GM19193 (cell line): ENCODE measurements around the gene SEC24D.

Experiments used
- POLR2A ChIP-seq: IDR thresholded peaks from 4 replicates; pipeline ENCODE4 v1.6.1; 2011; ENCODE audit not compliant: insufficient read depth, insufficient read length; ENCODE audit errors: extremely low read depth

Gene SEC24D

DNA sequence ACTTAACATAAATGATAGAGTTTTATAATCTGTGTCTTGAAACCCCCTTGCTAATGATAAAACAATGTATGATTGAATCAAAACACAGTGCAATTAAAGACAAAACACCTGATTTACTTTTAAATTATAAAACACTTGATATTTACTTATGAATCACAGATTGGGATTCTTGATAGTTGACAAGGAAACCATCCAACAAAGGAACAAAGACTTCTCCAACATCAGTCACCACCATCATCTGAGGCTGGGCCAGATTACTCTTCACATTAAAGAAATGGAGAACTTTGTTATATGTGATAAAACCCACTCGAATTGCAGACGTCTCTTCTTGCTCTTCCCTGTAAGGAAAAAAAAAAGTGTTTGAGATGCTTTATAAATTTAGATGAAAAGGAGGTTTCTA lies 83.4 kb downstream of the SEC24D start:
- no peak for TF ChIP-seq POLR2A

DNA sequence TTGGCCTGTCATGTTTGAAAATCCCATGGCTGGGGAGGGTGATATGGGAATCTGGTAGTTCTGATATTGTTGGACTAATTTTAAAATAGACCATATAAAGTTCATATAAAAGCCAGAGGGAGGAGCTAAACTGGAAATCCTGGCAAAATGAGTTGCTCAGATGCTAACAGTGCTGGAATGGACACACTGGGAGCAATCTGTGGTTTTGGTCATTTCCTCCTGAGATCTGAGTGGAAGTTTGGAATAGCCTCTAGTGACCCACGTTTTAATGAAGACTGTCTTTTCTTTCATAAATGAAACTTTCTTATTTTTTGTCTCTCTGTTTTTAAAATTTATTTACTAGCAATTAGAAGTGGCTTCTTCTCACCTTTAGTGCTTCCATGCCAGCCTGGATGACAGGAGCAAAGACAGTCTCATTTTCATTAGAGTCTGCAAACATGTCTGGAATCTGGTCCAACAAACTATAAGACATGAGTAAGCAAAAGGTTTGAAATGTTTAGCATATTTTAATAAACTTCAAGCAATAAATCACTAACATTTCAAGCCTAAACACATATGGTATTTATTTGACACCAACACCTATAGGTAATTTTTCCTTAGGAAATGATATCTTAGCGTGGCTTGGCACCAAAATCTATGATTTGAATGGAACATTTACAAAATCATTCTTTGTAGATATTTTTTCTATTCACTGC lies 84.2 kb downstream of the SEC24D start:
- TF ChIP-seq POLR2A = no peak

DNA sequence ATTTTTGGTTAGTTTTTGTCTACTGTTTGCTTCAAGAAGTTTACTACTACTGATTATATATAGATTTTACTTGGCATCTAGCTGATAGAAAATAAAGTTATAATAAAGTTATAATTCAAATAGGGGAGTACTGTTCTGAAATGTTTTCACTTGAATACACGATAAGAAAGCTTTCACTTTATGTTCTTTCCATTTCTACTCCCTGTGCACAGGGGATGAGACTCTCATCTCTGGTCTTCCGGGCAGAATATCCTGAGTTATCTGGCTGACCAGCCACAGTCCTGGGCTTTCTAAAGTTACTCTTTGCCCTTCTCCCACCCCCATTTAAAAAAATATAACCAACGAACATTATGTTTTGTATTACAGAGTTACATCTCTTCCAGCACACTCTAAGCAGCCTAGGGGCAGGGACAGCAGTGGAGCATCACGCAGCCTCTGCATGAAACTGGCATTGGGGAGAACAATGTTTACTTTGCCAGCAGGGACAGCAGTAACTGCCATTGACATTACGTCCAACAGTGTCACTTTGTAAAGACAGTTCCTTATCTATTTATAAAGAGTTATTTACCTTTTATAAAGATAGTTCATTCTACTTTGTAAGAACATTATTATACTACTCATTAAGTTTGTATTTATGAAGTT lies 86.5 kb downstream of the SEC24D start:
- no peak for TF ChIP-seq POLR2A

DNA sequence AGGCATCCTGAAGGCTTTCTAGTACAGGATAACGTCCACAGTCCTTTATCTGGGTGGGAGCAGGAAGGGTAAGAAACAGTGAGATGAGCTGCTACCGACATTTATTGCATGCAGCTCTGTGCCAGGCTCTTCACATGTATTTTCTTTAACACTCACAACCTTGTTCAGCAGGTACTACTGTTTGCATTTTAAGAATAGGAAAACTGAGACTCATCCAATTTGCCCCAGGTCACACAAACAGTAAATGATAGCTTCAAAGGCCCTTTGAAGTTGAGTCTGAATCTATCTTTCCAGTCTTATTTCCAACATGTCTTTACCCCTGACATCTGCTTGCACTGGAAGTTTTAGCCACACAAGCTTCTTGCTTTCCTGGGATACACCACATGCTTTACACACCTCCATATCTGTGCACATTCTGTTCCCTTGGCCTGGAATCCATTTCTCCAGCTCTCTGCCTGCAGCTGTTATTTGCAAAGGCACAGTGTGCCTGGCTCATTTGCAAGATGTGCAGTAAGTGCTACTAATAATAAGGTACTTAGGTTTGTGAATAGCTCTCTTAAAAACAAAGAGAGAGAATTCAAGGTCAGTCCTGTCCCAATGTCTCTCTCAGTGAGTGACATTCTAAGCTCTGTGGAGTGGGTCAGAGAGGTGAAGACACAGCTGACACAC lies 89.5 kb downstream of the SEC24D start:
- TF ChIP-seq POLR2A = no peak

DNA sequence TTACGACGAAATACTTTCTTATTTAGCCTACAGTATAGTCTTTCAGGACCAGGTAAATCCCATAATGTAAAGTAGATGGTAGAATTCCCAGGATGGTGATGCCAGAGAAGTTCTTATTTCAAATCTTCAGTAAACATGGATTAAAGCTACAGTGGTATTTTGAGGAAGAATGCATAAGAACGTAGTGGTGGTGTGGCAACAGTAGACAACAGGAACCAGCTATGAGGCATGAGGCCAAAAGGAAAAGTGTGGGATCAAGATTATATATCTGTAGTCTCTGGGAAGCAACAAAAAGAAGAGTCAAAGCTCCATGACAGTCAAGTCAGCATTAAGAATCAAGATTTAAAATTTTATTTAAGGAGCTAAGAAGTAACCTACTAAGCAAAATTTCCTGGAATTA lies 90.6 kb downstream of the SEC24D start:
- TF ChIP-seq POLR2A = no peak

DNA sequence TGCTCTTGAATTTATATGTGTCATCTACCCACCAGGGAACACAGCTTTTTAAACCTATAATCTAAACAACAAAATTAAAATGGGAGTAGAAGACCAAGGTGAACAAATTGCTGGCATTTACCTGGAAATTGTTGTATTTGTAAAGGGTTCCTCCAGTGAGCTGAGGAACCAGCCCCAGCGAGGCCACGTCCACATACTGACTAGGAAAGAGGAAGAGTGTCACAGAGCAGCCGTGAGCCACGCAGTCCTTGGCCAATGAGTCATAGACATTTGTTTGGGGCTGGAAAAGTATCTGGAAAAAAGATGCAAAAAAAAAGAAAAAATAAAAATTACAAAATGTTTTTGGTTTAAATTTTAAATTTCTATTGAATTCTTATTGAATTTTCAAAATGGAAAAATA lies 92.1 kb downstream of the SEC24D start:
- no peak for TF ChIP-seq POLR2A

DNA sequence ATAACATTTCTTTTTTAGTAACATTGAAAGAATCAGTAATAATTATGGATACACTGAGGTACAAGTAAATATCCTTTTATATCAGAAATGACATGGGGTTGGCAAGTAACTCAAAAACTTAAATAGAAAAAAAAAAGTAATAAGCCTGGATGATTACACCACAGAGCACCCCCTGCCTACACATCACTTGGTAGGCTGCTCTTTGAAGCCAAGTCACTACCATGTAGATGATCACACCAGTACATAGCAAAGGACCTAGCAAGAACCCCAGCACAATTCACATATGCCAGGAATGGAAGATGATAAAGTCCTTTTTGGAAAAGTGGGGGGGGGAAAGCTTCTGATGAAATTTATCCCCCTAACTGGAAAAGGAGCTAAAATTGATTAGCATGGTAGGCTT lies 93.9 kb downstream of the SEC24D start:
- no peak for TF ChIP-seq POLR2A

DNA sequence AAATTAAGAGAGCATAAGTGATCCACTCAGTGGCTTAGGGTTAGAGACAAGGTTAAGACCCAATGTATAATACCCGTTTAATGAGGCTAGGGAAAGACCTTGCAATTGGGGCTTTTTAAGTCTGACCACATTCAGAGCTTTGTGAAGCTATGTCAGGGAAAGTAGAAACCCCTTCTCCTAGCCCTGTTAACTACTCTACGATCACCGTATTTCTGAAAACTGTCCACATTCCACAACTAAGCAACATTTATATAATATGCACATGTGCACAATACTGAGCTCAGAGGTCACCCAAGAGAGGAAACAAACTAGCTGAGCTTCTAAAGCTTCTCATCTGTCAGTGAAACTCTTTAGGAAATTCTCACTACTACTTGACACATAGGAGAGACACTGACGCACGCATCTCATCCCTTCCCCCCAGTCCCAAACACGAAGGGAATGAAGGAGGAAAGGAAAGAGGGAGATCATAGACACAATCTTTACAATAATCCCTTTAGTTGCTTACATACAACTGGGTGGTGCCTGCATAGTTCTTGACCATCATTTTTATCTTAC lies 94.5 kb downstream of the SEC24D start:
- TF ChIP-seq POLR2A = no peak

DNA sequence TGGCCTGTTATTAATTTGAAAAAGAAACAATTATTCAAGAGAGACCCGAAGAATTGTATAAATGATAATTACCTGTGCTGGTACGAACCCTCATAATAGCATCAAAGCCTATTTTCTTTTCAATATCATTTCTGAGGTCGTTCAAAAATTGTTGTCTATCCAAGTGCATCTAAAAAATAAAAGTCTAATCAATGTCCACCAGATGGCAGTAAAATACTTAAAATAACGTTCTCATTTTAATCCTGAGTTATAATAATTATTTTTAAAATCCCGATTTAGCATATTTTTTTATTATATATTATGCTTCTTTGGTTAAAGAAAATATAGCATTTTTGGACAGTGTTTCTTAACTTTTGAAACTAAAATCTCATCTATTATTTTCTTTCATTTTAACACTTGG lies 95.1 kb downstream of the SEC24D start:
- TF ChIP-seq POLR2A = no peak

DNA sequence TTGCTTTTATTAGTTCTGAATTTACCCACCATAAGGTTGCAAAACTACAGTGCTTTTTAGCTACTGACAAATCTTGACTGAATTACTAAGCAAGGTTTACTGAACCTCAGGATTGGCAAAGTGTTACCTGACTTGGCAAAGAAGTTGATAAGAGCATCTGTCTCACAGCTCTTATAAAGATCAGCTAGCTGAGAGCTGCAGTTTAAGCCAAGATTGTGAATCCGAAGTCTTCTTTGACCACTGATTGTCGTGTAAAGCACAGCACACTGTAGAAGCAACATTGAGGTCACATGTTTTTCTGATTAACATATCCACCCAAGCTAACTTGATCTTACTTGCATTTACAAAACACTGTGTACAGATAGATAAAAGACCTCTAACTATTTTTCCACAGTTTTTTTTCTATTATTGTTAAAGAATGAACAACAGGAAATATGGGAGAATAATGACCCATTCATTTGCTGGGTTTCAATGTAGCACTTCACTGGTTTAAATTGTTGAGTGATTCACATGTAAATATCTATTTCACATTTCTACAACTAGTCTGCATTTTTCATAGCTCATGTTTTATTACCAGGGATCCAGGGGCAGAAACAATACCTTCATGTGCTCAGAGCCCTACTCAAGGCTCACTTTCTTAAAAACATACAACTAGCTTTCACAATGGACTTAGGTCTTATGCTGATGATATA lies 96.8 kb downstream of the SEC24D start:
- TF ChIP-seq POLR2A = no peak

DNA sequence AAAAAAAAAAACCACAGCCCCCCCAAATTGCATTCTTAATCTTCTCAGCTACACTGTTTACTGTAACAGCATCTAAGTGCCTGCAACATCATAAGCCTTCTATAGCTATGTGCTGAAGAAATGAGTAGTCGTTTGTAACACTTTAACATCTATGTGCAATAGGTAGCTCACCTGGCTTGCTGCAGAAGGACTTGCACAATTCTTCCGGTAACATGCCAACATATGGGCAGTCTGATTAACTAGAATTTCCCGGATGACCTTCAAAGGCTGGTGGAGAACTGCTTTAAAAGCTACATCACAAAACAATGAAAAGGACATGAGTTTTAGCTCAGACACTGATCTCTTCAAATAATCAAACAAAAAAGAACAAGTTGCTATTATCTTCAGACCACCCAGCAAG lies 97.8 kb downstream of the SEC24D start:
- no peak for TF ChIP-seq POLR2A

DNA sequence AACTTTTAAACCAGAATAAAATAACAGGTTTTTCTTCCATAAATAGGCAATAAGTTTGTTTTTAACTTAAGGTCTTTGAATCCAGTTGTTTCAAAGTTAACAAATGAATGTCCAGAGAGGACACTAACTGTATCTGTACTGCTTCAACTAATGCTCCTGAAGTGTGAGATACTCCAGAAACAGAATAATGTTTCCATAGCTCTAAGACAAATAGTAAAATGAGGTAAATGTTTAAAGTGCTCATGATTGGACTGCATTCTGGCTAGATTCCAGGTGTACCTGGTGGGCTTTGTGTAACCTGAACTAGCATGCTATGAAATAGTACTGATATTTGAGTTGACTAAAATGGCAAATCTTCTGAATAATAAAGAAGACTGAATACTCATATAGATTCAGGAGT lies 99.0 kb downstream of the SEC24D start:
- no peak for TF ChIP-seq POLR2A

DNA sequence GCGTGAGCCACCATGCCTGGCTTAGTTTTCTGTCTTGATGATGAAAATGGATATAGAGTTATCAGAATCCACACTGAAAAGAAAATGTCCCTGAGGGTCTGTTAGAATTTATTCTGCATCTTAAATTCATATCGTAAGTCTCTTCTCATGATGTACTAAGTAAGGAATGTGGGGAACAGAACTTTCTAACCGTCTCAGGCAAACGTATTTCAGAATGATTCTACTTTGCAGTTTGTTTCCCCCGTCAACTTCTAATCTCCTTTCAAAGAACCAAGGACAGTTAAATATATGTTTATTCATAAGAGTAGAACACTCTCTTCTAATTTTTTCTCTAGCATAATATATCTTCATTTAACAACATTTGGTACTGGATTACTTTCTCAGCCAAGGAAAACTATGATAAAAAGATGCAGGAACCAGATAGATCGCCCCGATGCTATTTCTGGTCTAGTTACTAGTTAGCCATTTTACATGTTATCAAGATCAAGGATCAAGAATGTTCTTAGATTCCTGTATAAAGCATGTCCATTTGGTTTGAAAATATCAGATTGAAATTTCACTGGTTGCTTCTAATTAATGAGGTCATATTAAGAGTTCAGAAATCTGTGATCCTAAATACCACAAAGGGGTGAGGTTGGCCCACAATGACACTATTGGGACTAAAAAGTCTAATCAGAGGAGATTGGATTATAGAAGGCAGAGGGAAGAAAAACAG lies 101.3 kb downstream of the SEC24D start:
- no peak for TF ChIP-seq POLR2A

DNA sequence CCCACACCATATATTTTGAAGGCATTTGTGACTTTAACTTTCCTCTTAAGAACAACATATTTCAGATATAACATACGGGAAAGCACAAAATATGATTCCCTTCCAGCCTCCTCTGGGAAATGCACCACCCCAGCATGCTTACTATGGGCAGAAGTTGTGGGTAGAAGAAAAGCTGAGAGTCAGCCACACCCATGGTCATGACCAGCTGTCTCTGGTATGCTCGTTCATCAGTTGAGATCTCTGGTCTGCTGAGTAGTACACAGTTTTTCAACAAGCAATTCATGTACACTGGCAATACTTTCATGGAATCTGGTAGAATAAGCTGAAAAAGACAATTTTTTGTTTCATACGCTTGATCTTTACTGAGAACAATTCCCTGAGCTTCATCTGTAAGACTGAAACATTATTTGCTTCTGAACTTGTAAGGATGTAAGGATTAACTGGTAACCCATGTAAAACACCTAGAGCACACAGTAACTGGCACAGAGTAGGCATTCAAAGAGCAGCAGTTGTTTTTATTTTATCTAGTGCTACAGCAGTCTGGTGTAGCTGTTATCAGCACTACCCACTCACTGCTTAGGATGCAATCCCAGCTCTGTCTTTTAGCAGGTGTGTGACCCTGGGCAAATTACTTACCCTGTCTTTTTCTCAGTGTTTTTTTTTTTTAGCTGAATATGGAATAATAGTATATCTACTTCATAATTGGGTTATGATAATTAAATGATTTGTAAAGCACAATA lies 103.2 kb downstream of the SEC24D start:
- no peak for TF ChIP-seq POLR2A
